Measurements from ENCODE around the gene CRYAB. TPM values are rescaled to one million over a fixed set of nuclear protein-coding genes. Genes with fewer than 3 reads are reported as not detected.

CRYAB gene
- total RNA-seq, 1 experiment from 2014 or later: 2.1 TPM

DNA sequence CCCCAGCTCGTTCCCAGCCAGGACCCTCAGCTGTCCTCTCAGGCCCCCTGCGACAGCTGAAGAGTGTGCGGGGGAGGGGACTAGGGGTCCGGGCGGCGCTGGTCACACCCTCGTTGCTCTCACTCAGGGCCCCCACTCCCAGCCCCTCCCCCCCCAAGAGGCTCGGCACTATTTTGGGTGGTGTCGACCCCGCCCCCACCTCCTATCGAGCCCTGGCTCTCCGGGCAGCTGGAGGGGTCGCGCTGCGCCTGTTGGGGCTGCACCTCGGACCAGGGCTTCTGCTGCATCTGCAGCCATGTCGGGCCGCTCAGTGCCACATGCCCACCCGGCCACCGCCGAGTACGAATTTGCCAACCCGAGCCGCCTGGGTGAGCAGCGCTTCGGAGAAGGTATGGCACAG, 965 bp upstream of the CRYAB start, which contains the start of gene HSPB2:
Gene HSPB2, plus strand, starts transcription at position 200 of the 400 bp plus-strand sequence. Its CDS starts 96 bp downstream, at position 296.
- Mint-ChIP-seq H3K27ac (no peak within 1 kb of the TSS), H3K27me3 (ENCODE audit: low read depth) (no peaks in the 10 kb centered on the region; the same call in 1 of the 2 replicates), H3K36me3 (no peaks in the 10 kb centered on the region), H3K9me3 (no peaks in the 10 kb centered on the region), H3K4me3 (no peak within 1 kb of the TSS), H3K4me1 (peaks cover 45% of the 10 kb centered on the region)
- TF ChIP-seq FOXK1 (CRISPR knock-in tag; IDR thresholded peaks at IDR 0.05) (no peak), TP53 (CRISPR knock-in tag; IDR thresholded peaks at IDR 0.05) (no peak), TEAD4 (CRISPR knock-in tag; IDR thresholded peaks at IDR 0.05) (no peak), ETV6 (CRISPR knock-in tag; IDR thresholded peaks at IDR 0.05) (no peak), MYBL2 (CRISPR knock-in tag; IDR thresholded peaks at IDR 0.05) (no peak), JAZF1 (CRISPR knock-in tag; IDR thresholded peaks at IDR 0.05) (no peak), ZNF263 (CRISPR knock-in tag; IDR thresholded peaks at IDR 0.05; ENCODE audit: low read depth) (no peak), GRHL2 (CRISPR knock-in tag; IDR thresholded peaks at IDR 0.05; ENCODE audit: insufficient replicate concordance, severe bottlenecking) (no peak), OVOL2 (CRISPR knock-in tag; IDR thresholded peaks at IDR 0.05; ENCODE audit: borderline replicate concordance) (no peak), SMAD3 (CRISPR knock-in tag; IDR thresholded peaks at IDR 0.05; ENCODE audit: borderline replicate concordance) (no peak), ZNF671 (CRISPR knock-in tag; IDR thresholded peaks at IDR 0.05) (no peak), ZNF396 (CRISPR knock-in tag; IDR thresholded peaks at IDR 0.05; ENCODE audit: borderline replicate concordance) (no peak)
- TF ChIP-seq, protein P1, sequence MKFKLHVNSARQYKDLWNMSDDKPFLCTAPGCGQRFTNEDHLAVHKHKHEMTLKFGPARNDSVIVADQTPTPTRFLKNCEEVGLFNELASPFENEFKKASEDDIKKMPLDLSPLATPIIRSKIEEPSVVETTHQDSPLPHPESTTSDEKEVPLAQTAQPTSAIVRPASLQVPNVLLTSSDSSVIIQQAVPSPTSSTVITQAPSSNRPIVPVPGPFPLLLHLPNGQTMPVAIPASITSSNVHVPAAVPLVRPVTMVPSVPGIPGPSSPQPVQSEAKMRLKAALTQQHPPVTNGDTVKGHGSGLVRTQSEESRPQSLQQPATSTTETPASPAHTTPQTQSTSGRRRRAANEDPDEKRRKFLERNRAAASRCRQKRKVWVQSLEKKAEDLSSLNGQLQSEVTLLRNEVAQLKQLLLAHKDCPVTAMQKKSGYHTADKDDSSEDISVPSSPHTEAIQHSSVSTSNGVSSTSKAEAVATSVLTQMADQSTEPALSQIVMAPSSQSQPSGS (CRISPR knock-in tag; IDR thresholded peaks at IDR 0.05; ENCODE audit: borderline replicate concordance, low read depth): no peak
- TF ChIP-seq, protein P2, sequence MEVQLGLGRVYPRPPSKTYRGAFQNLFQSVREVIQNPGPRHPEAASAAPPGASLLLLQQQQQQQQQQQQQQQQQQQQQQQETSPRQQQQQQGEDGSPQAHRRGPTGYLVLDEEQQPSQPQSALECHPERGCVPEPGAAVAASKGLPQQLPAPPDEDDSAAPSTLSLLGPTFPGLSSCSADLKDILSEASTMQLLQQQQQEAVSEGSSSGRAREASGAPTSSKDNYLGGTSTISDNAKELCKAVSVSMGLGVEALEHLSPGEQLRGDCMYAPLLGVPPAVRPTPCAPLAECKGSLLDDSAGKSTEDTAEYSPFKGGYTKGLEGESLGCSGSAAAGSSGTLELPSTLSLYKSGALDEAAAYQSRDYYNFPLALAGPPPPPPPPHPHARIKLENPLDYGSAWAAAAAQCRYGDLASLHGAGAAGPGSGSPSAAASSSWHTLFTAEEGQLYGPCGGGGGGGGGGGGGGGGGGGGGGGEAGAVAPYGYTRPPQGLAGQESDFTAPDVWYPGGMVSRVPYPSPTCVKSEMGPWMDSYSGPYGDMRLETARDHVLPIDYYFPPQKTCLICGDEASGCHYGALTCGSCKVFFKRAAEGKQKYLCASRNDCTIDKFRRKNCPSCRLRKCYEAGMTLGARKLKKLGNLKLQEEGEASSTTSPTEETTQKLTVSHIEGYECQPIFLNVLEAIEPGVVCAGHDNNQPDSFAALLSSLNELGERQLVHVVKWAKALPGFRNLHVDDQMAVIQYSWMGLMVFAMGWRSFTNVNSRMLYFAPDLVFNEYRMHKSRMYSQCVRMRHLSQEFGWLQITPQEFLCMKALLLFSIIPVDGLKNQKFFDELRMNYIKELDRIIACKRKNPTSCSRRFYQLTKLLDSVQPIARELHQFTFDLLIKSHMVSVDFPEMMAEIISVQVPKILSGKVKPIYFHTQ (CRISPR knock-in tag; IDR thresholded peaks at IDR 0.05): no peak
- TF ChIP-seq, protein P3, sequence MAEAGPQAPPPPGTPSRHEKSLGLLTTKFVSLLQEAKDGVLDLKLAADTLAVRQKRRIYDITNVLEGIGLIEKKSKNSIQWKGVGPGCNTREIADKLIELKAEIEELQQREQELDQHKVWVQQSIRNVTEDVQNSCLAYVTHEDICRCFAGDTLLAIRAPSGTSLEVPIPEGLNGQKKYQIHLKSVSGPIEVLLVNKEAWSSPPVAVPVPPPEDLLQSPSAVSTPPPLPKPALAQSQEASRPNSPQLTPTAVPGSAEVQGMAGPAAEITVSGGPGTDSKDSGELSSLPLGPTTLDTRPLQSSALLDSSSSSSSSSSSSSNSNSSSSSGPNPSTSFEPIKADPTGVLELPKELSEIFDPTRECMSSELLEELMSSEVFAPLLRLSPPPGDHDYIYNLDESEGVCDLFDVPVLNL (CRISPR knock-in tag; IDR thresholded peaks at IDR 0.05; ENCODE audit: borderline replicate concordance, low read depth): no peak
- TF ChIP-seq, protein P4, sequence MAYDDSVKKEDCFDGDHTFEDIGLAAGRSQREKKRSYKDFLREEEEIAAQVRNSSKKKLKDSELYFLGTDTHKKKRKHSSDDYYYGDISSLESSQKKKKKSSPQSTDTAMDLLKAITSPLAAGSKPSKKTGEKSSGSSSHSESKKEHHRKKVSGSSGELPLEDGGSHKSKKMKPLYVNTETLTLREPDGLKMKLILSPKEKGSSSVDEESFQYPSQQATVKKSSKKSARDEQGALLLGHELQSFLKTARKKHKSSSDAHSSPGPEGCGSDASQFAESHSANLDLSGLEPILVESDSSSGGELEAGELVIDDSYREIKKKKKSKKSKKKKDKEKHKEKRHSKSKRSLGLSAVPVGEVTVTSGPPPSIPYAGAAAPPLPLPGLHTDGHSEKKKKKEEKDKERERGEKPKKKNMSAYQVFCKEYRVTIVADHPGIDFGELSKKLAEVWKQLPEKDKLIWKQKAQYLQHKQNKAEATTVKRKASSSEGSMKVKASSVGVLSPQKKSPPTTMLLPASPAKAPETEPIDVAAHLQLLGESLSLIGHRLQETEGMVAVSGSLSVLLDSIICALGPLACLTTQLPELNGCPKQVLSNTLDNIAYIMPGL (CRISPR knock-in tag; IDR thresholded peaks at IDR 0.05): no peak
- TF ChIP-seq, protein P5, sequence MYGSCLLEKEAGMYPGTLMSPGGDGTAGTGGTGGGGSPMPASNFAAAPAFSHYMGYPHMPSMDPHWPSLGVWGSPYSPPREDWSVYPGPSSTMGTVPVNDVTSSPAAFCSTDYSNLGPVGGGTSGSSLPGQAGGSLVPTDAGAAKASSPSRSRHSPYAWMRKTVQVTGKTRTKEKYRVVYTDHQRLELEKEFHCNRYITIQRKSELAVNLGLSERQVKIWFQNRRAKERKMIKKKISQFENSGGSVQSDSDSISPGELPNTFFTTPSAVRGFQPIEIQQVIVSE (CRISPR knock-in tag; IDR thresholded peaks at IDR 0.05; ENCODE audit: borderline replicate concordance): no peak
- TF ChIP-seq, protein P6, sequence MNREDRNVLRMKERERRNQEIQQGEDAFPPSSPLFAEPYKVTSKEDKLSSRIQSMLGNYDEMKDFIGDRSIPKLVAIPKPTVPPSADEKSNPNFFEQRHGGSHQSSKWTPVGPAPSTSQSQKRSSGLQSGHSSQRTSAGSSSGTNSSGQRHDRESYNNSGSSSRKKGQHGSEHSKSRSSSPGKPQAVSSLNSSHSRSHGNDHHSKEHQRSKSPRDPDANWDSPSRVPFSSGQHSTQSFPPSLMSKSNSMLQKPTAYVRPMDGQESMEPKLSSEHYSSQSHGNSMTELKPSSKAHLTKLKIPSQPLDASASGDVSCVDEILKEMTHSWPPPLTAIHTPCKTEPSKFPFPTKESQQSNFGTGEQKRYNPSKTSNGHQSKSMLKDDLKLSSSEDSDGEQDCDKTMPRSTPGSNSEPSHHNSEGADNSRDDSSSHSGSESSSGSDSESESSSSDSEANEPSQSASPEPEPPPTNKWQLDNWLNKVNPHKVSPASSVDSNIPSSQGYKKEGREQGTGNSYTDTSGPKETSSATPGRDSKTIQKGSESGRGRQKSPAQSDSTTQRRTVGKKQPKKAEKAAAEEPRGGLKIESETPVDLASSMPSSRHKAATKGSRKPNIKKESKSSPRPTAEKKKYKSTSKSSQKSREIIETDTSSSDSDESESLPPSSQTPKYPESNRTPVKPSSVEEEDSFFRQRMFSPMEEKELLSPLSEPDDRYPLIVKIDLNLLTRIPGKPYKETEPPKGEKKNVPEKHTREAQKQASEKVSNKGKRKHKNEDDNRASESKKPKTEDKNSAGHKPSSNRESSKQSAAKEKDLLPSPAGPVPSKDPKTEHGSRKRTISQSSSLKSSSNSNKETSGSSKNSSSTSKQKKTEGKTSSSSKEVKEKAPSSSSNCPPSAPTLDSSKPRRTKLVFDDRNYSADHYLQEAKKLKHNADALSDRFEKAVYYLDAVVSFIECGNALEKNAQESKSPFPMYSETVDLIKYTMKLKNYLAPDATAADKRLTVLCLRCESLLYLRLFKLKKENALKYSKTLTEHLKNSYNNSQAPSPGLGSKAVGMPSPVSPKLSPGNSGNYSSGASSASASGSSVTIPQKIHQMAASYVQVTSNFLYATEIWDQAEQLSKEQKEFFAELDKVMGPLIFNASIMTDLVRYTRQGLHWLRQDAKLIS (CRISPR knock-in tag; IDR thresholded peaks at IDR 0.05; ENCODE audit: borderline replicate concordance): no peak
- ATAC-seq (peak; percentile 29; the same call in 1 of the 2 replicates), DNase-seq (ENCODE audit: low spot score) (no peak)
- POLR2A ChIA-PET: no interaction called here
- CTCF ChIA-PET: no interaction called here

Measured in WTC11 (cell line).